RWPE2 (cell line): ENCODE results near the gene KRTCAP2.
"Not testable (repeated sequence)": the region's sequence is repeated elsewhere in the genome, so short reads cannot be mapped to it uniquely, and the experiment has no call there.

ENCODE experiments used
- ATAC-seq: fragments of 200-7000 bp; cut with Tn5 transposase; 3 replicates; pipeline ENCODE4 v1.9.1; 2021; ENCODE audit warnings: low read depth
- DNase-seq: peaks from one replicate; pipeline ENCODE4 v3.0.0-alpha.2; 2020; ENCODE audit warnings: low spot score
- H3K27ac ChIP-seq: fragments of 450-650 bp; 2 replicates; pipeline ENCODE4 v1.5.1; 2017; ENCODE audit warnings: mild to moderate bottlenecking; ENCODE audit not compliant: poor library complexity, severe bottlenecking
- H3K27me3 ChIP-seq: fragments of 250-450 bp; sonication (Bioruptor Pico); 2 replicates; pipeline ENCODE4 v1.5.1; 2021; ENCODE audit warnings: mild to moderate bottlenecking, moderate library complexity; ENCODE audit not compliant: insufficient read depth, poor library complexity, severe bottlenecking
- H3K36me3 ChIP-seq: fragments of 250-450 bp; sonication (Bioruptor Pico); 2 replicates; pipeline ENCODE4 v1.5.1; 2020; ENCODE audit warnings: low read depth, mild to moderate bottlenecking, moderate library complexity
- H3K4me1 ChIP-seq: fragments of 250-450 bp; sonication (Bioruptor Pico); 2 replicates; pipeline ENCODE4 v1.5.1; 2021; ENCODE audit warnings: mild to moderate bottlenecking, moderate library complexity; ENCODE audit not compliant: insufficient read depth, poor library complexity, severe bottlenecking
- H3K4me3 ChIP-seq: fragments of 250-450 bp; sonication (Bioruptor Pico); 2 replicates; pipeline ENCODE4 v1.5.1; 2021; ENCODE audit warnings: mild to moderate bottlenecking, moderate library complexity; ENCODE audit not compliant: severe bottlenecking
- H3K9me3 ChIP-seq: fragments of 250-450 bp; sonication (Bioruptor Pico); 2 replicates; pipeline ENCODE4 v1.5.1; 2021; ENCODE audit warnings: mild to moderate bottlenecking, moderate library complexity; ENCODE audit not compliant: severe bottlenecking
- CTCF ChIP-seq: fragments of 450-650 bp; IDR thresholded peaks from one replicate; pipeline ENCODE4 v1.5.1; 2017; ENCODE audit warnings: mild to moderate bottlenecking, moderate library complexity; ENCODE audit not compliant: poor library complexity, severe bottlenecking

The KRTCAP2 gene

GRCh38 chr1:155167166-155168104, 5.7 kb downstream of the KRTCAP2 start:
- peak; percentile 75 for ATAC-seq
- no peaks in the 10 kb centered on the region for H3K9me3 ChIP-seq
- H3K4me3 ChIP-seq, result peak overlapping the region; percentile 4
- no peaks in the 10 kb centered on the region for H3K4me1 ChIP-seq
- peak; percentile 83 for DNase-seq
- TF ChIP-seq CTCF, result peak; percentile 94
- peaks cover 21% of the 10 kb centered on the region for H3K36me3 ChIP-seq
- H3K27ac ChIP-seq, result no peak overlapping the region
- no peaks in the 10 kb centered on the region for H3K27me3 ChIP-seq

GRCh38 chr1:155166471-155167165, 6.5 kb downstream of the KRTCAP2 start:
- H3K4me3 ChIP-seq, result no peak overlapping the region
- no peaks in the 10 kb centered on the region for H3K27me3 ChIP-seq
- no peak overlapping the region for H3K27ac ChIP-seq
- H3K36me3 ChIP-seq, result peaks cover 17% of the 10 kb centered on the region
- H3K4me1 ChIP-seq, result no peaks in the 10 kb centered on the region
- DNase-seq, result no peak
- no peak for ATAC-seq
- TF ChIP-seq CTCF, result no peak
- H3K9me3 ChIP-seq, result no peaks in the 10 kb centered on the region

GRCh38 chr1:155166051-155166470, 7.0 kb downstream of the KRTCAP2 start:
- TF ChIP-seq CTCF, result no peak
- Histone ChIP-seq H3K4me1 (no peaks in the 10 kb centered on the region), H3K4me3 (no peak overlapping the region), H3K36me3 (peaks cover 12% of the 10 kb centered on the region), H3K9me3 (no peaks in the 10 kb centered on the region), H3K27me3 (no peaks in the 10 kb centered on the region), H3K27ac (no peak overlapping the region)
- ATAC-seq (no peak), DNase-seq (no peak)

DNA sequence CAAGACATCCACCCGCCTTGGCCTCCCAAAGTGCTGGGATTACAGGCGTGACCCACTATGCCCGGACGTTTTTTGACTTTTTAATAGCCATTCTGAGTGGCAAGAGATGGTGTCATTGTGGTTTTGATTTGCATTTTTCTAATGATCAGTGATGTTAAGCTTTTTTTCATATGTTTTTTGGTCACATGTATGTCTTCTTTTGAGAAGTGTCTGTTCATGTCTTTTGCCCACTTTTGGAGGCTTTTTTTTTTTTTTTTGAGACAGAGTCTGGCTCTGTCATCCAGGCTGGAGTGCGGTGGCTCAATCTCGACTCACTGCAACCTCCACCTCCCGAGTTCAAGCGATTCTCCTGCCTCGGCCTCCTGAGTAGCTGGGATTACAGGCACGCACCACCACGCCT, 8.5 kb downstream of the KRTCAP2 start:
- ATAC-seq, H3K27me3 ChIP-seq, H3K27ac ChIP-seq, H3K4me3 ChIP-seq, H3K36me3 ChIP-seq, DNase-seq, H3K4me1 ChIP-seq, H3K9me3 ChIP-seq: not testable (repeated sequence)

- not testable (repeated sequence) for H3K27me3 ChIP-seq, H3K36me3 ChIP-seq, H3K9me3 ChIP-seq, H3K4me3 ChIP-seq, H3K4me1 ChIP-seq, H3K27ac ChIP-seq, DNase-seq, ATAC-seq
These were observed 9.3 kb downstream of the KRTCAP2 start for GRCh38 chr1:155163785-155164184.

DNA sequence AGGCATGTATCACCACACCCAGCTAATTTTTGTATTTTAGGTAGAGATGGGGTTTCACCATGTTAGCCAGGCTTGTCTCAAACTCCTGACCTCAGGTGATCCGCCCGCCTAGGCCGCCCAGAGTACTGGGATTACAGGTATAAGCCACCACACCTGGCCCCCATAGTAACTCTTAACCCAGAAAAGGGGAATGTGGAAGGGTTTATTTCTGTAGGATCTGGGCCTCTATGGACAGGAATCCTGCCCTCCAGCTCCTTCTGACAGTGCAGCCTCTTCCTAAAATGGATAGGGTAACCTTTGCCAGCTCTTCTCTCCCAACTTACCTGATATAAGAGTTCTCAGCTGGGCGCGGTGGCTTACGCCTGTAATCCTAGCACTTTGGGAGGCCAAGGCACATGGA, 10.5 kb downstream of the KRTCAP2 start:
- H3K27me3 ChIP-seq, H3K9me3 ChIP-seq, H3K27ac ChIP-seq, H3K4me1 ChIP-seq, DNase-seq, H3K4me3 ChIP-seq, ATAC-seq, H3K36me3 ChIP-seq: not testable (repeated sequence)
